Stimulated activated naive B cell treated with anti-CD40 and anti-IgM and Interleukin-4, amounts not matched to agents 10 μg/mL and 1 μg/mL and 100 μg/mL, for 72 hours (primary cell): ENCODE data around the gene EXOSC5.
"Not testable (repeated sequence)": the region's sequence is repeated elsewhere in the genome, so short reads cannot be mapped to it uniquely, and the experiment has no call there.

Experiments used
- ATAC-seq, 2 donors: fragments of 150-1000 bp; cut with Tn5 transposase; replicated peaks; 2 replicates each; pipeline ENCODE4 v1.10.0; 2021; ENCODE audit warnings: moderate library complexity in 1 of 2
- DNase-seq: peaks from one replicate; pipeline ENCODE4 v3.0.0; 2021
- H3K27ac Mint-ChIP-seq: one replicate; pipeline ENCODE4 v1.8.0; 2022; ENCODE audit warnings: mild to moderate bottlenecking, mixed read lengths
- H3K27me3 Mint-ChIP-seq, 2 donors: one replicate each; pipeline ENCODE4 v1.8.0; 2022; ENCODE audit warnings: mixed read lengths in 2 of 2
- H3K36me3 Mint-ChIP-seq, 2 donors: one replicate each; pipeline ENCODE4 v1.8.0; 2022; ENCODE audit warnings: mixed read lengths in 2 of 2, mild to moderate bottlenecking in 1 of 2
- H3K4me1 Mint-ChIP-seq, 2 donors: one replicate each; pipeline ENCODE4 v1.8.0; 2022; ENCODE audit warnings: mixed read lengths in 2 of 2, mild to moderate bottlenecking in 1 of 2
- H3K4me3 Mint-ChIP-seq, 2 donors: one replicate each; pipeline ENCODE4 v1.8.0; 2022; ENCODE audit warnings: mild to moderate bottlenecking in 2 of 2, mixed read lengths in 2 of 2, moderate library complexity in 1 of 2
- H3K9me3 Mint-ChIP-seq, 2 donors: one replicate each; pipeline ENCODE4 v1.8.0; 2022; ENCODE audit warnings: mixed read lengths in 2 of 2, mild to moderate bottlenecking in 1 of 2

The EXOSC5 gene

GRCh38 chr19:41397086-41398049, at the start of gene EXOSC5, which contains the start of gene BCKDHA:
TSS of gene EXOSC5 (minus strand) at chr19:41397359. CDS start at chr19:41397328, 31 bp downstream.
TSS of gene BCKDHA (plus strand) at chr19:41397818. CDS start at chr19:41397828, 10 bp downstream.
- Mint-ChIP-seq H3K4me3 (peak within 1 kb of the TSS; percentile 100), H3K36me3 (peaks cover 11 to 23% of the 10 kb centered on the region in 2 donors), H3K27me3 (no peaks in the 10 kb centered on the region), H3K4me1 (peaks cover 26 to 59% of the 10 kb centered on the region in 2 donors), H3K9me3 (no peaks in the 10 kb centered on the region), H3K27ac (peak within 1 kb of the TSS; percentile 100)
- peak; percentile 99 for DNase-seq
- peak; percentile 96 to 99 for ATAC-seq

- Mint-ChIP-seq H3K27ac (no peak overlapping the region), H3K27me3 (peaks cover 16 to 41% of the 10 kb centered on the region in 2 donors), H3K36me3 (no peaks in the 10 kb centered on the region), H3K4me3 (no peak overlapping the region), H3K9me3 (no peaks in the 10 kb centered on the region), H3K4me1 (peaks cover 12 to 18% of the 10 kb centered on the region in 2 donors)
- DNase-seq (no peak), ATAC-seq (no peak)
Observed at GRCh38 chr19:41445575-41445974, 48.4 kb upstream of the EXOSC5 start.

- peaks cover 16 to 32% of the 10 kb centered on the region in 2 donors for H3K27me3 Mint-ChIP-seq
- ATAC-seq (no peak), DNase-seq (no peak)
- peaks cover 5 to 7% of the 10 kb centered on the region in 2 donors for H3K4me1 Mint-ChIP-seq
- no peaks in the 10 kb centered on the region for H3K36me3 Mint-ChIP-seq
- no peaks in the 10 kb centered on the region for H3K9me3 Mint-ChIP-seq
- no peak overlapping the region for H3K4me3 Mint-ChIP-seq
- no peak overlapping the region for H3K27ac Mint-ChIP-seq
Observed at GRCh38 chr19:41443813-41444455, 46.8 kb upstream of the EXOSC5 start.

GRCh38 chr19:41442473-41443355, 45.6 kb upstream of the EXOSC5 start, which contains the start of gene ERICH4:
TSS of gene ERICH4 (plus strand) at chr19:41443156. CDS start at chr19:41443170, 14 bp downstream.
- H3K27me3 Mint-ChIP-seq, result peaks cover 16 to 32% of the 10 kb centered on the region in 2 donors

DNA sequence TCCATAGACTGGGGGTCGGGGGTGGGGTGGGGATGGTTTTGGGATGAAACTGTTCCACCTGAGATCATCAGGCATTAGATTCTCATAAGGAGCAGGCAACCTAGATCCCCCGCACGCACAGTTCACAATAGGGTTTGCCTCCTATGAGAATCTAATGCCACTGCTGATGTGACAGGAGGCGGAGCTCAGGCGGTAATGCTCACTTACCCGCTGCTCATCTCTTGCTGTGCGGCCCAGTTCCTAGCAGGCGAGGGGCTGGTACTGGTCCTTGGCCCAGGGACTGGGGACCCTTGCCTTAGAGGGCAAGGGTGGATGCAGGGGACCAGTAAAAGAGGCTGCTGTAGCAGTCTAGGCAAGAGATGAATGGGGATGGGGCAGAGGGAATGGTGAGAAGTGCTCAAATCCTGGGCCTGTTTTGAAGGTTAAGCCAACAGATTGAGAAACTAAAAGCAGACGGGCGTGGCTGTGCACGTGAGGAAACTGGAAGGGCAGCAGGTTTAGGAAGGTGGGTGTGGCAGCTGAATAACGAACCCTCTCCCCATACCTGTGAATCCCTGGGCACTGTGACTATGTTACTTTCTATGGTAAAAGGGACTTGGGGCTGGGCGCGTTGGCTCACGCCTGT, 44.3 kb upstream of the EXOSC5 start:
- ATAC-seq (no peak), DNase-seq (no peak)
- H3K36me3 Mint-ChIP-seq, result peaks cover 9 to 13% of the 10 kb centered on the region in 2 donors
- no peaks in the 10 kb centered on the region for H3K9me3 Mint-ChIP-seq
- H3K4me3 Mint-ChIP-seq, result no peak overlapping the region
- H3K27me3 Mint-ChIP-seq, result peaks cover 14 to 24% of the 10 kb centered on the region in 2 donors
- H3K27ac Mint-ChIP-seq, result peak overlapping the region; percentile 33
- peaks cover 7 to 15% of the 10 kb centered on the region in 2 donors for H3K4me1 Mint-ChIP-seq

More at GRCh38 chr19:41442473-41443355, 45.6 kb upstream of the EXOSC5 start, which contains the start of gene ERICH4:
- no peak within 1 kb of the TSS for H3K4me3 Mint-ChIP-seq
- ATAC-seq, result no peak
- H3K27ac Mint-ChIP-seq, result no peak within 1 kb of the TSS
- no peak for DNase-seq
- peaks cover 7 to 10% of the 10 kb centered on the region in 2 donors for H3K4me1 Mint-ChIP-seq
- H3K36me3 Mint-ChIP-seq, result peaks cover 2 to 5% of the 10 kb centered on the region in 2 donors
- H3K9me3 Mint-ChIP-seq, result no peaks in the 10 kb centered on the region

GRCh38 chr19:41439441-41440222, 42.5 kb upstream of the EXOSC5 start, which contains the start of gene DMAC2:
TSS of gene DMAC2 (minus strand) at chr19:41439912. CDS start at chr19:41439899, 13 bp downstream.
- Mint-ChIP-seq H3K27ac (peak within 1 kb of the TSS; percentile 9), H3K27me3 (peaks cover 11 to 21% of the 10 kb centered on the region in 2 donors), H3K9me3 (no peaks in the 10 kb centered on the region), H3K4me3 (peak within 1 kb of the TSS in 1 of 2 donors; percentile 26), H3K4me1 (peaks cover 7 to 16% of the 10 kb centered on the region in 2 donors), H3K36me3 (peaks cover 11 to 15% of the 10 kb centered on the region in 2 donors)
- DNase-seq (peak; percentile 92), ATAC-seq (peak; percentile 97 to 98)

GRCh38 chr19:41437944-41438574, 40.9 kb upstream of the EXOSC5 start:
- Mint-ChIP-seq H3K27ac (no peak overlapping the region), H3K9me3 (no peaks in the 10 kb centered on the region), H3K4me3 (peak overlapping the region; percentile 20 to 26), H3K27me3 (peaks cover 0 to 6% of the 10 kb centered on the region in 2 donors), H3K4me1 (peaks cover 7 to 16% of the 10 kb centered on the region in 2 donors), H3K36me3 (peaks cover 17% of the 10 kb centered on the region in 2 donors)
- DNase-seq (no peak), ATAC-seq (no peak)

GRCh38 chr19:41436674-41436951, 39.5 kb upstream of the EXOSC5 start:
- no peak overlapping the region for H3K27ac Mint-ChIP-seq
- ATAC-seq (no peak), DNase-seq (no peak)
- peaks cover 0 to 4% of the 10 kb centered on the region in 2 donors for H3K27me3 Mint-ChIP-seq
- H3K9me3 Mint-ChIP-seq, result no peaks in the 10 kb centered on the region
- peaks cover 22 to 28% of the 10 kb centered on the region in 2 donors for H3K36me3 Mint-ChIP-seq
- no peak overlapping the region for H3K4me3 Mint-ChIP-seq
- H3K4me1 Mint-ChIP-seq, result peaks cover 7 to 16% of the 10 kb centered on the region in 2 donors

DNA sequence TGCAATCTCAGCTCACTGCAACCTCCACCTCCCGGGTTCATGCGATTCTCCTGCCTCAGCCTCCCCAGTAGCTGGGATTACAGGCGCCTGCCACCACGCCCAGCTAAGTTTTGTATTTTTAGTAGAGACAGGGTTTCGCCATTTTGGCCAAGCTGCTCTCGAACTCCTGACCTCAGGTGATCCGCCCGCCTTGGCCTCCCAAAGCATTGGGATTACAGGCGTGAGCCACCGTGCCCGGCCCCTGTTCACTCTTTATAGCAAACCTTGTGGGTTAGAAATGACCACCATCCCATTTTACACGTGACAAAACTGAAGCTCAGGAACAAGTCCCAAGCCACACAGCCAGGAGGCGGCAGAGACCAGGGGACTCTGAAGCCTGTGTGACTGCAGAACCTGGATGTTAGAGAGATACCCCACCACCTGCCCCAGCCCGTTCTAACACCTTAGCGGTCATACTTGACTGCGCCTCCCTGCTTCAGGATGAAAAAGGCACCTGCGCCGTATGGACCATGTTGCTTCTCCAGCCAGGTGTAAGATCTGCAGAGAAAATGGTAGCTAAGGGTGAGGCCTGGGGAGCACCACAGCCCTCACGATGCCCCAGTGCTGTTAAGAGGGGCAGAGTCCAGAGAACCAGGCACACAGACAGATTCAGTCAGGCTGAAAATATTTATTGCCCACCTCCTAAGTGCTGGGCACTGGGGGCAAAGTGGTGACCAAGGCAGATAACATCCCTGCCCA, 38.9 kb upstream of the EXOSC5 start:
- Mint-ChIP-seq H3K27me3 (no peaks in the 10 kb centered on the region), H3K36me3 (peaks cover 22 to 32% of the 10 kb centered on the region in 2 donors), H3K4me1 (peaks cover 7 to 16% of the 10 kb centered on the region in 2 donors), H3K4me3 (no peak overlapping the region), H3K9me3 (no peaks in the 10 kb centered on the region), H3K27ac (no peak overlapping the region)
- no peak for DNase-seq
- no peak for ATAC-seq

- not testable (repeated sequence) for ATAC-seq, H3K27ac Mint-ChIP-seq, H3K4me3 Mint-ChIP-seq, DNase-seq, H3K27me3 Mint-ChIP-seq, H3K9me3 Mint-ChIP-seq
- peaks cover 22 to 35% of the 10 kb centered on the region in 2 donors for H3K36me3 Mint-ChIP-seq
- H3K4me1 Mint-ChIP-seq, result peaks cover 7 to 14% of the 10 kb centered on the region in 2 donors
Observed at GRCh38 chr19:41435376-41435775, 38.2 kb upstream of the EXOSC5 start.

DNA sequence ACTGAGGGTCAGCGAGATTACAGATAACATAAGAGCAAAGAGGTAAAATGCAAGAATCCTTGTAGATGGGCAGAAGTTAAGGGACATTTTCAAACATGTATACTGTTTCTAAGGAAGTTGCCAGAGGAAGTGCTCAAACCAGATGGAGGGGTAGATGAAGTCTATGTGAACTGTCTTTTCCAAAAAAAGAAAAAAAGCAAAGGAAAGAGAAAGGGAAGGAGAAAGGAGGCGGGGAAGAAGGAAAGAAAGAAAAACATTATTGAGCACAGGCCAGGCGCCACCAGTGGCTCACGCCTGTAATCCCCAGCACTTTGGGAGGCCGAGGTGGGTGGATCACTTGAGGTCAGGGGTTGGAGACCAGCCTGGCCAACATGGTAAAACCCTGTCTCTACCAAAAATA, 37.3 kb upstream of the EXOSC5 start:
- Mint-ChIP-seq H3K36me3 (peaks cover 22 to 35% of the 10 kb centered on the region in 2 donors), H3K27me3 (no peaks in the 10 kb centered on the region), H3K4me3 (no peak overlapping the region), H3K4me1 (peaks cover 7 to 11% of the 10 kb centered on the region in 2 donors), H3K9me3 (no peaks in the 10 kb centered on the region), H3K27ac (no peak overlapping the region)
- no peak for DNase-seq
- no peak for ATAC-seq

DNA sequence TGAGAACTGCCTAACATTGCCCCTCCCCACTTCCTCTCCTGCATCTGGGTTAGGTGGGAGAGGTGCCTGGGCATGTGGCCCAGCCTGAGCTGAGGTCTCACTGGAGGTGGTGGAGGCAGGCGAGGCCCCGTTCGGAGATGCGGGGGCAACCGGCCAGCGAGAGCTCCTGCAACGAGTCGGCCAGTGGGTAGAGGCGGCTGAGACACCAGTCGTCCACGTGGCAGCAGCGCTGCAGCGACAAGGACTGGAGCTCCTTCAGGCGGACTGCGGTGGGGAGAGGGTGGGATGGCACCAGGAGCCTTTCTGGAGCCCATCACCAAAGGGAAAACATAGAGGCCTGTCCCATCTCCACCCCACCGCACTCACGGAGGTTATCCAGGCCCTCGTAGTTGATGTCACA, 36.0 kb upstream of the EXOSC5 start:
- H3K4me3 Mint-ChIP-seq, result no peak overlapping the region
- H3K9me3 Mint-ChIP-seq, result no peaks in the 10 kb centered on the region
- DNase-seq (no peak), ATAC-seq (no peak)
- no peaks in the 10 kb centered on the region for H3K27me3 Mint-ChIP-seq
- peaks cover 25 to 45% of the 10 kb centered on the region in 2 donors for H3K36me3 Mint-ChIP-seq
- no peak overlapping the region for H3K27ac Mint-ChIP-seq
- peaks cover 7 to 12% of the 10 kb centered on the region in 2 donors for H3K4me1 Mint-ChIP-seq
